Smooth muscle cell (in vitro differentiated cells): Measurements from ENCODE around the gene SLBP. TPM values are rescaled to one million over a fixed set of nuclear protein-coding genes. Genes with fewer than 3 reads are reported as not detected.

Experiments
- DNase-seq: peaks from one replicate; lab custom pipeline; 2025; ENCODE audit not compliant: unreplicated experiment; lab: John Stamatoyannopoulos, UW
- H2AFZ ChIP-seq: fragments of 200-600 bp; sonication (generic); 2 replicates; pipeline ENCODE4 v1.6.0; 2016; ENCODE audit warnings: antibody characterized with exemption, low read depth, mild to moderate bottlenecking
- H3F3A ChIP-seq: fragments of 200-600 bp; sonication (generic); 2 replicates; pipeline ENCODE4 v1.6.0; 2017; ENCODE audit warnings: antibody characterized with exemption, low read depth
- H3K27ac ChIP-seq: fragments of 200-600 bp; sonication (generic); 2 replicates; pipeline ENCODE4 v1.5.1; 2016; ENCODE audit warnings: low read depth, mild to moderate bottlenecking
- H3K27me3 ChIP-seq: fragments of 200-600 bp; sonication (generic); 2 replicates; pipeline ENCODE4 v1.6.1; 2016; ENCODE audit warnings: low read depth, mild to moderate bottlenecking
- H3K36me3 ChIP-seq: fragments of 200-600 bp; sonication (generic); 2 replicates; pipeline ENCODE4 v1.5.1; 2016; ENCODE audit warnings: low read depth
- H3K4me1 ChIP-seq: fragments of 200-600 bp; sonication (generic); 2 replicates; pipeline ENCODE4 v1.5.1; 2016; ENCODE audit warnings: low read depth
- H3K4me2 ChIP-seq: fragments of 200-600 bp; sonication (generic); 2 replicates; pipeline ENCODE4 v1.6.0; 2016; ENCODE audit warnings: mild to moderate bottlenecking
- H3K4me3 ChIP-seq: fragments of 200-600 bp; sonication (generic); 2 replicates; pipeline ENCODE4 v1.5.1; 2016; ENCODE audit warnings: mild to moderate bottlenecking
- H3K79me2 ChIP-seq: fragments of 200-600 bp; sonication (generic); 2 replicates; pipeline ENCODE4 v1.6.0; 2016; ENCODE audit warnings: low read depth, mild to moderate bottlenecking
- H3K9ac ChIP-seq: fragments of 200-600 bp; sonication (generic); 2 replicates; pipeline ENCODE4 v1.6.0; 2016; ENCODE audit warnings: low read depth
- H3K9me3 ChIP-seq: fragments of 200-600 bp; sonication (generic); replicated peaks from 2 replicates; pipeline ENCODE4 v1.5.1; 2016; ENCODE audit warnings: low read depth
- H4K20me1 ChIP-seq: fragments of 200-600 bp; sonication (generic); 2 replicates; pipeline ENCODE4 v1.6.0; 2016; ENCODE audit warnings: low read depth
- WGBS: methylation state at CpG from one replicate; pipeline ENCODE4 v1.1.7; 2016; ENCODE audit warnings: low lambda C conversion rate; 5-methylcytosine and 5-hydroxymethylcytosine counted together
- polyA plus RNA-seq: library from polyadenylated mRNA; unstranded; fragments of >200 nt; fragmentation: Nextera tagmentation; extraction: Ambion mirVana; gene quantifications from 2 replicates; pipeline ENCODE4 v1.2.1, GENCODE V29; 2016
- total RNA-seq: library from RNA; depleted of rRNA; stranded (reverse); fragments of >200 nt; gene quantifications from 2 replicates; pipeline ENCODE4 v1.2.3, GENCODE V29; 2014
- TF ChIP-seq, protein P1 (sequence below): fragments of 200-600 bp; sonication (generic); IDR thresholded peaks from 2 replicates; pipeline ENCODE4 v1.5.1; 2017; ENCODE audit warnings: borderline replicate concordance, mild to moderate bottlenecking, antibody characterized with exemption; ENCODE audit not compliant: insufficient read depth, poor library complexity, severe bottlenecking

Gene SLBP
- total and polyA plus RNA-seq, 2 experiments from 2014 or later = 55.4 to 63.9 TPM

DNA sequence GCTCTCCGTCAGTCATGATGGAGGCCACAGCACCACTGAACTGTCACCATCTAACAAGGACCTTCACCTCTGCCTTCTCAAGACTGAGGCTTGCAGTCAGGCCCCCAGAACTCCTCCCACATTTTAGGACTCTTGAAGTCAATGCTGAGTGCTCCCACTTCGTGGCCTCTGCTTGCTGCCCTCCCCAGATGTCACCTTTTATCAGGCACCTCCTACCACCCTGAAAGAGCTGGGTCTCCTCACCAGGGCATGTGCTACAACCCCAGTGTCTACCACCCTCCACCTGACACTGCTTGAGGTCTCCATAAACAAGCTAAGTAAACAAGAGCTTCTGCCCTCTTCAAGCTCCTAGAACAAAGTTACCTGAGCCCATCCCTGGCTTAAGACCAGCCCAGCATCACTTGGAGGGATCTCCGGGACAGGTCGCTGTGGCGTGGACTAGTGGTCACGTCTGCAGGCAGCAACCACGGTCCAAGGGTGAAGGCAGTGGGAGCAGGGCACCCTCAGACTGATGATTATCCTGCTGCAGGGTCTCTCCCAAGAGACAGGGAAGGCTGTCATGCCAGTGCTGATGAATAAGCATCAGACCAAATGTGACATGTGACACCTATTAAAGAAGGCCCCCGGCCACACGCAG lies 20.3 kb downstream of the SLBP start:
- no peaks in the 10 kb centered on the region for H3K36me3 ChIP-seq
- TF ChIP-seq, protein P1, sequence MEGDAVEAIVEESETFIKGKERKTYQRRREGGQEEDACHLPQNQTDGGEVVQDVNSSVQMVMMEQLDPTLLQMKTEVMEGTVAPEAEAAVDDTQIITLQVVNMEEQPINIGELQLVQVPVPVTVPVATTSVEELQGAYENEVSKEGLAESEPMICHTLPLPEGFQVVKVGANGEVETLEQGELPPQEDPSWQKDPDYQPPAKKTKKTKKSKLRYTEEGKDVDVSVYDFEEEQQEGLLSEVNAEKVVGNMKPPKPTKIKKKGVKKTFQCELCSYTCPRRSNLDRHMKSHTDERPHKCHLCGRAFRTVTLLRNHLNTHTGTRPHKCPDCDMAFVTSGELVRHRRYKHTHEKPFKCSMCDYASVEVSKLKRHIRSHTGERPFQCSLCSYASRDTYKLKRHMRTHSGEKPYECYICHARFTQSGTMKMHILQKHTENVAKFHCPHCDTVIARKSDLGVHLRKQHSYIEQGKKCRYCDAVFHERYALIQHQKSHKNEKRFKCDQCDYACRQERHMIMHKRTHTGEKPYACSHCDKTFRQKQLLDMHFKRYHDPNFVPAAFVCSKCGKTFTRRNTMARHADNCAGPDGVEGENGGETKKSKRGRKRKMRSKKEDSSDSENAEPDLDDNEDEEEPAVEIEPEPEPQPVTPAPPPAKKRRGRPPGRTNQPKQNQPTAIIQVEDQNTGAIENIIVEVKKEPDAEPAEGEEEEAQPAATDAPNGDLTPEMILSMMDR = no peak

DNA sequence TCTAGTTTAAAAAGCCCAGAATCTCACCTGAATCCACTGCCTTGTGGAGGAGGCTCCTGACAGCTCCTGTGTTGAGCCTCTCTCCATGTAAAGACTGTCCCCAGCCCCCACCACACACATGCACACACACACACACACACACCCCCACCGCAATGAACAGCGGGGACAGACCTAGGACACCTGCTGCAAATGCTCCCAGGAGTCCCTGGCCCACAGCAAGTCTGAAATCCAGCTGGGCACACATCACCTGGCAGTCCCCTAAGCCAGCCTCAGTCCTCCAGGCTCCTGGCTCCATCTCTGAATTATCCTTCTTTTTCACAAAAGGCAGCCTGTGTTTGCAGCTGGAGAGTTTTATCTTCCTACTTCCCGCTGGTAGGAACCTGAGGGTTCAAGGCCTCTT lies 21.4 kb downstream of the SLBP start:
- Histone ChIP-seq H3K9me3 (no peaks in the 10 kb centered on the region), H4K20me1 (no peaks in the 10 kb centered on the region), H3K9ac (no peak overlapping the region), H3F3A (no peaks in the 10 kb centered on the region), H3K36me3 (no peaks in the 10 kb centered on the region), H3K4me2 (no peak overlapping the region), H3K4me3 (no peak overlapping the region), H3K27me3 (no peaks in the 10 kb centered on the region), H3K27ac (no peak overlapping the region), H3K79me2 (no peaks in the 10 kb centered on the region), H2AFZ (no peak overlapping the region), H3K4me1 (no peaks in the 10 kb centered on the region)
- no peak for DNase-seq
- TF ChIP-seq, protein P1 = no peak
- 100% methylated on average over 3 of the region's 3 CpGs for WGBS

More for the DNA sequence above, 20.3 kb downstream of the SLBP start:
- 97% methylated on average over 9 of the region's 9 CpGs for WGBS
- Histone ChIP-seq H3K9ac (no peak overlapping the region), H3K79me2 (no peaks in the 10 kb centered on the region), H3K4me3 (no peak overlapping the region), H3K27ac (no peak overlapping the region), H2AFZ (no peak overlapping the region), H3K4me1 (no peaks in the 10 kb centered on the region), H4K20me1 (no peaks in the 10 kb centered on the region), H3K9me3 (no peaks in the 10 kb centered on the region), H3K27me3 (no peaks in the 10 kb centered on the region), H3K4me2 (no peak overlapping the region), H3F3A (no peaks in the 10 kb centered on the region)
- no peak for DNase-seq

DNA sequence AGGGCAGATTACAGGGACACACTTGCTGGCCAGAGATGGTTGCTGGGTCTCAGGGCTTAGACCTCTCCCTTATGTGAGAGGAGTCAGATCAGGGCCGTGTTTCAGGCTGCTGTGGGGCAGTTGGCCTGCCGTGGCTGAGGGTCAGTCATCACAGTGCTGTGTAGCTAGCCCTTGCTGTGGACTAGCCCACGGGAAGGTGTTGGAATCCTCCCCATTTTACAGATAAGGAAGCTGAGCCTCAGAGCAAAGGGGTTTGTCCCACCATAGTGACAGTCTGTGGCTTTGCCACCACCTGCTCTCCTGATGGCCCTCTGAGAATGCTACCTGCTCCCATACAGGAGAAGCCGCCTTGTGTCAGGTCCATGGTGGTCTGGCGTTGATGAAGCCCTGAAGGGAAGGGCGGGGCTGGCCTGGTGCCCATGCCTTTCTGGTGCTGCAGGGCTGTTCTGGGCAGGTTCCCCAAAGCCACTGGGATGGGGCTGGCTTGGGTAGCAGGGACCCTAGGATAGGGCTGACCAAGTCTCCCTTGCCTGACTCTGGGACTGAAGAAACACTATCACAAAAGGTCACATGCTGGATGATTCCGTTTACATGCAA lies 25.6 kb downstream of the SLBP start:
- no peaks in the 10 kb centered on the region for H3K9me3 ChIP-seq
- peaks cover 3% of the 10 kb centered on the region for H3K4me1 ChIP-seq
- no peak overlapping the region for H3K4me2 ChIP-seq
- 82% methylated on average over 7 of the region's 7 CpGs for WGBS
- no peaks in the 10 kb centered on the region for H3K36me3 ChIP-seq
- H4K20me1 ChIP-seq = no peaks in the 10 kb centered on the region
- H3K27ac ChIP-seq = no peak overlapping the region
- DNase-seq = no peak
- H3F3A ChIP-seq = peaks cover 8% of the 10 kb centered on the region
- no peak overlapping the region for H3K9ac ChIP-seq
- H3K4me3 ChIP-seq = no peak overlapping the region
- H2AFZ ChIP-seq = no peak overlapping the region
- TF ChIP-seq, protein P1 = no peak
- no peaks in the 10 kb centered on the region for H3K27me3 ChIP-seq
- no peaks in the 10 kb centered on the region for H3K79me2 ChIP-seq
